Nephron progenitor cell (in vitro differentiated cells): ENCODE data around the gene RNF208.

Experiments
- DNase-seq: peaks from one replicate; pipeline ENCODE4 v3.0.0; 2021
- H3K27ac Mint-ChIP-seq: 2 replicates; pipeline ENCODE4 v1.8.0; 2021; ENCODE audit warnings: mild to moderate bottlenecking, moderate library complexity, mixed read lengths
- H3K27me3 Mint-ChIP-seq: 2 replicates; pipeline ENCODE4 v1.8.0; 2021; ENCODE audit warnings: mild to moderate bottlenecking, low read depth, mixed read lengths; ENCODE audit not compliant: poor library complexity
- H3K36me3 Mint-ChIP-seq: 2 replicates; pipeline ENCODE4 v1.8.0; 2021; ENCODE audit warnings: low read depth, mixed read lengths
- H3K4me1 Mint-ChIP-seq: 2 replicates; pipeline ENCODE4 v1.8.0; 2021; ENCODE audit warnings: mixed read lengths
- H3K4me3 Mint-ChIP-seq: 2 replicates; pipeline ENCODE4 v1.8.0; 2021; ENCODE audit warnings: mild to moderate bottlenecking, moderate library complexity, mixed read lengths
- H3K9me3 Mint-ChIP-seq: 2 replicates; pipeline ENCODE4 v1.8.0; 2021; ENCODE audit warnings: mild to moderate bottlenecking, moderate library complexity, mixed read lengths
- CTCF ChIP-seq: fragments of 200-600 bp; sonication (generic); IDR thresholded peaks from 2 replicates; pipeline ENCODE4 v1.5.0; 2021; ENCODE audit warnings: antibody characterized with exemption

The RNF208 gene

GRCh38 chr9:137192859-137193258 lies 29.2 kb downstream of the RNF208 start:
- no peaks in the 10 kb centered on the region for H3K9me3 Mint-ChIP-seq
- peaks cover 18% of the 10 kb centered on the region for H3K4me1 Mint-ChIP-seq
- H3K27me3 Mint-ChIP-seq = no peaks in the 10 kb centered on the region
- no peak overlapping the region for H3K27ac Mint-ChIP-seq
- H3K36me3 Mint-ChIP-seq = peaks cover 4% of the 10 kb centered on the region
- H3K4me3 Mint-ChIP-seq = no peak overlapping the region
- no peak for TF ChIP-seq CTCF
- DNase-seq = no peak

- Mint-ChIP-seq H3K4me3 (no peak overlapping the region), H3K36me3 (peaks cover 4% of the 10 kb centered on the region), H3K27me3 (no peaks in the 10 kb centered on the region), H3K4me1 (peaks cover 22% of the 10 kb centered on the region), H3K9me3 (no peaks in the 10 kb centered on the region), H3K27ac (no peak overlapping the region)
- no peak for TF ChIP-seq CTCF
- no peak for DNase-seq
Observed at GRCh38 chr9:137192448-137192780, 29.6 kb downstream of the RNF208 start.

- Mint-ChIP-seq H3K4me1 (peaks cover 28% of the 10 kb centered on the region), H3K4me3 (no peak overlapping the region), H3K27me3 (no peaks in the 10 kb centered on the region), H3K27ac (no peak overlapping the region), H3K9me3 (no peaks in the 10 kb centered on the region), H3K36me3 (peaks cover 4% of the 10 kb centered on the region)
- no peak for TF ChIP-seq CTCF
- DNase-seq = no peak
Observed at GRCh38 chr9:137191691-137192447, 30.2 kb downstream of the RNF208 start.

GRCh38 chr9:137191245-137191644 lies 30.8 kb downstream of the RNF208 start:
- H3K4me3 Mint-ChIP-seq = no peak overlapping the region
- no peak for TF ChIP-seq CTCF

GRCh38 chr9:137190315-137190856 lies 31.7 kb downstream of the RNF208 start:
- Mint-ChIP-seq H3K4me3 (peak overlapping the region; percentile 79), H3K36me3 (peaks cover 4% of the 10 kb centered on the region), H3K9me3 (no peaks in the 10 kb centered on the region), H3K27ac (no peak overlapping the region), H3K4me1 (peaks cover 33% of the 10 kb centered on the region), H3K27me3 (no peaks in the 10 kb centered on the region)
- no peak for TF ChIP-seq CTCF
- no peak for DNase-seq

More at GRCh38 chr9:137191245-137191644, 30.8 kb downstream of the RNF208 start:
- DNase-seq = no peak
- H3K9me3 Mint-ChIP-seq = no peaks in the 10 kb centered on the region
- H3K27ac Mint-ChIP-seq = no peak overlapping the region
- peaks cover 33% of the 10 kb centered on the region for H3K4me1 Mint-ChIP-seq
- no peaks in the 10 kb centered on the region for H3K27me3 Mint-ChIP-seq
- H3K36me3 Mint-ChIP-seq = peaks cover 4% of the 10 kb centered on the region
